ENCODE data around the gene CCNB1.

DNA sequence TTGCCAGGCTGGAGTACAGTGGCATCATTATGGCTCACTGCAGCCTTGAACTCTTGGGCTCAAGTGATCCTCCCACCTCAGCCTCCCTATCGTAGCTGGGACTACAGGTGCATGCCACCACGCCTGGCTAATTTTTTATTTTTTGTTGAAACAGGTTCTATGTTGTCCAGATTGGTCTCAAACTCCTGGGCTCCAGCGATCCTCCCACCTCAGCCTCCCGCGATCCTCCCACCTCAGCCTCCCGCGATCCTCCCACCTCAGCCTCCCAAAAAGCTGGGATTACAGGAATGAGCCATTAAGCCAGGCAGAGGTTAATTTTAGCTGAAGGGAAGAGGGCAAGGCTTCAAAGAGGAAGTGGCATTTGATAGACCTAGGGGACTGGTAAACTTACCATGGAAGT, 32.8 kb upstream of the CCNB1 start:
- TF ChIP-seq, protein P1, sequence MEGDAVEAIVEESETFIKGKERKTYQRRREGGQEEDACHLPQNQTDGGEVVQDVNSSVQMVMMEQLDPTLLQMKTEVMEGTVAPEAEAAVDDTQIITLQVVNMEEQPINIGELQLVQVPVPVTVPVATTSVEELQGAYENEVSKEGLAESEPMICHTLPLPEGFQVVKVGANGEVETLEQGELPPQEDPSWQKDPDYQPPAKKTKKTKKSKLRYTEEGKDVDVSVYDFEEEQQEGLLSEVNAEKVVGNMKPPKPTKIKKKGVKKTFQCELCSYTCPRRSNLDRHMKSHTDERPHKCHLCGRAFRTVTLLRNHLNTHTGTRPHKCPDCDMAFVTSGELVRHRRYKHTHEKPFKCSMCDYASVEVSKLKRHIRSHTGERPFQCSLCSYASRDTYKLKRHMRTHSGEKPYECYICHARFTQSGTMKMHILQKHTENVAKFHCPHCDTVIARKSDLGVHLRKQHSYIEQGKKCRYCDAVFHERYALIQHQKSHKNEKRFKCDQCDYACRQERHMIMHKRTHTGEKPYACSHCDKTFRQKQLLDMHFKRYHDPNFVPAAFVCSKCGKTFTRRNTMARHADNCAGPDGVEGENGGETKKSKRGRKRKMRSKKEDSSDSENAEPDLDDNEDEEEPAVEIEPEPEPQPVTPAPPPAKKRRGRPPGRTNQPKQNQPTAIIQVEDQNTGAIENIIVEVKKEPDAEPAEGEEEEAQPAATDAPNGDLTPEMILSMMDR (optimal IDR thresholded peaks at IDR 0.05 in 1 of 3, IDR thresholded peaks at IDR 0.05 in 1 of 3, conservative IDR thresholded peaks at IDR 0.05 in 1 of 3; ENCODE audit: extremely low read depth in 1 of 3, insufficient read depth in 2 of 3, low read length in 3 of 3): no peak
- no peak for TF ChIP-seq EZH2 (IDR thresholded peaks at IDR 0.05; ENCODE audit: low read length)

Data from keratinocyte (primary cell).